WTC11 (cell line): Measurements from ENCODE around the gene FGFRL1. TPM values are rescaled to one million over a fixed set of nuclear protein-coding genes. Genes with fewer than 3 reads are reported as not detected.

Experiments
- ATAC-seq: fragments of 200-7000 bp; cut with Tn5 transposase; 2 replicates; pipeline ENCODE4 v1.10.0; 2021; ENCODE audit warnings: mild to moderate bottlenecking, moderate library complexity
- CTCF ChIA-PET: fragments of 300-600 bp; sonication (Branson Sonifier 250); formaldehyde crosslinking; loops from one replicate; lab custom pipeline; 2021; ENCODE audit warnings: antibody characterized with exemption; lab: Charles Lee
- POLR2A ChIA-PET: fragments of 350-600 bp; sonication (Branson Sonifier 250); formaldehyde crosslinking; loops from one replicate; lab custom pipeline; 2021; ENCODE audit warnings: antibody characterized with exemption; lab: Charles Lee
- DNase-seq: peaks from one replicate; pipeline ENCODE4 v3.0.0; 2021; ENCODE audit warnings: low spot score
- H3K27ac Mint-ChIP-seq: 2 replicates; pipeline ENCODE4 v1.8.0; 2021; ENCODE audit warnings: mixed read lengths
- H3K27me3 Mint-ChIP-seq: 2 replicates; pipeline ENCODE4 v1.8.0; 2021; ENCODE audit warnings: low read depth, mild to moderate bottlenecking, moderate library complexity, mixed read lengths
- H3K36me3 Mint-ChIP-seq: 2 replicates; pipeline ENCODE4 v1.8.0; 2021; ENCODE audit warnings: mixed read lengths
- H3K4me1 Mint-ChIP-seq: 2 replicates; pipeline ENCODE4 v1.8.0; 2022; ENCODE audit warnings: mixed read lengths
- H3K4me3 Mint-ChIP-seq: 2 replicates; pipeline ENCODE4 v1.8.0; 2021; ENCODE audit warnings: mild to moderate bottlenecking, moderate library complexity, mixed read lengths
- H3K9me3 Mint-ChIP-seq: 2 replicates; pipeline ENCODE4 v1.8.0; 2021; ENCODE audit warnings: mixed read lengths
- ATF1 ChIP-seq: sonication (generic); formaldehyde crosslinking; IDR thresholded peaks from 2 replicates; pipeline ENCODE4 v1.8.1; 2023; ENCODE audit warnings: mild to moderate bottlenecking, moderate library complexity, missing genetic modification reagents
- EMX1 ChIP-seq: fragments of 250-450 bp; sonication (Bioruptor Pico); IDR thresholded peaks from 2 replicates; pipeline ENCODE4 v1.8.0; 2021; ENCODE audit warnings: mild to moderate bottlenecking
- ETV6 ChIP-seq: sonication (generic); formaldehyde crosslinking; IDR thresholded peaks from 2 replicates; pipeline ENCODE4 v1.8.1; 2022; ENCODE audit warnings: mild to moderate bottlenecking, missing genetic modification reagents
- FOXJ3 ChIP-seq: sonication (generic); formaldehyde crosslinking; IDR thresholded peaks from 2 replicates; pipeline ENCODE4 v1.9.0; 2021; ENCODE audit warnings: missing genetic modification reagents, mild to moderate bottlenecking, borderline replicate concordance
- FOXK1 ChIP-seq: sonication (generic); formaldehyde crosslinking; IDR thresholded peaks from 2 replicates; pipeline ENCODE4 v1.8.0; 2022; ENCODE audit warnings: mild to moderate bottlenecking, moderate library complexity, missing genetic modification reagents
- GABPB1 ChIP-seq: sonication (generic); formaldehyde crosslinking; IDR thresholded peaks from 2 replicates; pipeline ENCODE4 v1.8.1; 2023; ENCODE audit warnings: mild to moderate bottlenecking, missing genetic modification reagents
- HMGA2 ChIP-seq: fragments of 250-450 bp; sonication (Bioruptor Pico); IDR thresholded peaks from 2 replicates; pipeline ENCODE4 v1.4.0; 2021; ENCODE audit warnings: mild to moderate bottlenecking, moderate library complexity
- NR2C2 ChIP-seq: sonication (generic); formaldehyde crosslinking; IDR thresholded peaks from 2 replicates; pipeline ENCODE4 v1.8.0; 2022; ENCODE audit warnings: mild to moderate bottlenecking, missing genetic modification reagents
- SMAD4 ChIP-seq: sonication (generic); formaldehyde crosslinking; IDR thresholded peaks from 2 replicates; pipeline ENCODE4 v1.8.0; 2022; ENCODE audit warnings: mild to moderate bottlenecking, missing genetic modification reagents
- ZBTB21 ChIP-seq: sonication (generic); formaldehyde crosslinking; IDR thresholded peaks from 2 replicates; pipeline ENCODE4 v1.8.1; 2023; ENCODE audit warnings: mild to moderate bottlenecking, missing genetic modification reagents, borderline replicate concordance
- ZNF138 ChIP-seq: sonication (generic); formaldehyde crosslinking; conservative IDR thresholded peaks from 2 replicates; pipeline ENCODE4 v1.8.1; 2022; ENCODE audit warnings: mild to moderate bottlenecking, moderate library complexity, missing genetic modification reagents
- ZNF416 ChIP-seq: fragments of 250-450 bp; sonication (Bioruptor Pico); IDR thresholded peaks from 2 replicates; pipeline ENCODE4 v1.9.0; 2021; ENCODE audit warnings: mild to moderate bottlenecking, inconsistent platforms
- ZNF671 ChIP-seq: fragments of 250-450 bp; sonication (Bioruptor Pico); IDR thresholded peaks from 2 replicates; pipeline ENCODE4 v1.8.0; 2021; ENCODE audit warnings: mild to moderate bottlenecking
- total RNA-seq: library from RNA; stranded (reverse); gene quantifications from 3 replicates; pipeline ENCODE4 v1.2.3, GENCODE V29; 2021
- TF ChIP-seq, protein P1 (sequence below): sonication (generic); formaldehyde crosslinking; IDR thresholded peaks from 2 replicates; pipeline ENCODE4 v1.8.0; 2022; ENCODE audit warnings: mild to moderate bottlenecking, missing genetic modification reagents
- TF ChIP-seq, protein P2 (sequence below): sonication (generic); formaldehyde crosslinking; IDR thresholded peaks from 2 replicates; pipeline ENCODE4 v1.8.0; 2023; ENCODE audit warnings: mild to moderate bottlenecking, missing genetic modification reagents
- TF ChIP-seq, protein P3 (sequence below): fragments of 250-450 bp; sonication (Bioruptor Pico); IDR thresholded peaks from 2 replicates; pipeline ENCODE4 v1.9.0; 2021; ENCODE audit warnings: mild to moderate bottlenecking
- TF ChIP-seq, protein P4 (sequence below): fragments of 250-450 bp; sonication (Bioruptor Pico); IDR thresholded peaks from 2 replicates; pipeline ENCODE4 v1.9.0; 2021; ENCODE audit warnings: mild to moderate bottlenecking, borderline replicate concordance
- TF ChIP-seq, protein P5 (sequence below): sonication (generic); formaldehyde crosslinking; IDR thresholded peaks from 2 replicates; pipeline ENCODE4 v1.8.0; 2022; ENCODE audit warnings: mild to moderate bottlenecking, missing genetic modification reagents
- TF ChIP-seq, protein P6 (sequence below): sonication (generic); formaldehyde crosslinking; IDR thresholded peaks from 2 replicates; pipeline ENCODE4 v1.8.1; 2022; ENCODE audit warnings: low read depth, missing genetic modification reagents, borderline replicate concordance
- TF ChIP-seq, protein P7 (sequence below): fragments of 200-600 bp; IDR thresholded peaks from 2 replicates; pipeline ENCODE4 v1.8.0; 2022; ENCODE audit warnings: antibody characterized with exemption

Gene FGFRL1
- total RNA-seq, 1 experiment from 2014 or later = 25.9 TPM

DNA sequence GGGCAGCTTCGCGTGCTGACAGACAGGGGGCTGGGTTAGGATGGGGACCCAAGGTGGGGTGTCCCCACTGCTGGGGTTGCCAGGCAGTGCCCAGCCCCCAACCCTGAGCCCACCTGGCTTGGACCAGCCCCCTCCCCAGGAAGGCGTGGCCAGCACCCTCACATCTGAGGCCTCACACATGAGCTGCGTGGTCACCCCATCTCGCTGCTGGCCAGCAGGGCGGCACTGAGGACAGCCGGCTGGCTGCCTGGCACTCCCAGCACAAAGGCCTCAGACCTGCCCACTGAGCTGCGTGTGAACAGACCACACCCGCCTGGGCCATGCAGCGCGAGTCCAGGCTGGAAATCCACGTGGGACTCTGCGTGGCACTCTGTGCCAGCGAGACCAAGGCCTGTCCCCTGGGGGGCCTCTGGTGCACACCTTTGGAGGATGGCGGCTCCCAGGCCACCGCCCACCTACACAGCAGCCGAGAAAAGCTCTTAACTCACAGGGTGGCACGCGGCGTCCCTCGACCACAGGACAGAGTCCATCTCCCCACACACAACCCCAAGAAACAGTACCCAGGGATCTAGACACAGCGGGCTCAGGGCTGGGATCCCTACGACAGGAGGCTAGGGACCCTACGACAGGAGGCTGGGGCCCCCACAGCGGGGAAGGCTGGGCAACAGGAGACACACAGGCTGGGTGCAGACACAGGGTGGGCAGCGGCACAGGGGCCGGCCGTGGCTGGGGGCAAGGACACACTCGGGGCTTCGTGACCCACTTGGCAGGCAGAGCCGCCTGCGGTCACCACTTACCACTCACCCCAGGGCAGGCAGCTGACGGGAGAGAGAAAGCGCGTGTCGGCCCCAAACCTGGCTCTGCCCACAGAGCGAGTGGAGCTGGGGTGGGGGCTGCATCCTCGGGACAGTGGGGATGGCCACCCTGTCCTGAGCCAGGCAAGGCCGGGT, 47.9 kb upstream of the FGFRL1 start:
- CTCF ChIA-PET = interaction anchor here (1.0 to 1.9 kb wide), 4 partner anchors 32 to 392 kb away, joined by 3 to 9 read pairs (median 5); partner anchors contain the start of genes GAK and TMEM175
- peaks cover 8% of the 10 kb centered on the region for H3K27me3 Mint-ChIP-seq
- H3K27ac Mint-ChIP-seq = no peak overlapping the region
- DNase-seq = peak; percentile 9
- H3K9me3 Mint-ChIP-seq = no peaks in the 10 kb centered on the region
- POLR2A ChIA-PET = no interaction called here
- no peaks in the 10 kb centered on the region for H3K36me3 Mint-ChIP-seq
- H3K4me3 Mint-ChIP-seq = no peak overlapping the region
- H3K4me1 Mint-ChIP-seq = no peaks in the 10 kb centered on the region
- no peak for TF ChIP-seq ZNF138 (CRISPR knock-in tag)
- TF ChIP-seq FOXK1 (CRISPR knock-in tag) = no peak
- no peak for TF ChIP-seq ZNF671 (CRISPR knock-in tag)
- TF ChIP-seq, protein P1, sequence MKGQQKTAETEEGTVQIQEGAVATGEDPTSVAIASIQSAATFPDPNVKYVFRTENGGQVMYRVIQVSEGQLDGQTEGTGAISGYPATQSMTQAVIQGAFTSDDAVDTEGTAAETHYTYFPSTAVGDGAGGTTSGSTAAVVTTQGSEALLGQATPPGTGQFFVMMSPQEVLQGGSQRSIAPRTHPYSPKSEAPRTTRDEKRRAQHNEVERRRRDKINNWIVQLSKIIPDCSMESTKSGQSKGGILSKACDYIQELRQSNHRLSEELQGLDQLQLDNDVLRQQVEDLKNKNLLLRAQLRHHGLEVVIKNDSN (CRISPR knock-in tag) = no peak
- TF ChIP-seq, protein P2, sequence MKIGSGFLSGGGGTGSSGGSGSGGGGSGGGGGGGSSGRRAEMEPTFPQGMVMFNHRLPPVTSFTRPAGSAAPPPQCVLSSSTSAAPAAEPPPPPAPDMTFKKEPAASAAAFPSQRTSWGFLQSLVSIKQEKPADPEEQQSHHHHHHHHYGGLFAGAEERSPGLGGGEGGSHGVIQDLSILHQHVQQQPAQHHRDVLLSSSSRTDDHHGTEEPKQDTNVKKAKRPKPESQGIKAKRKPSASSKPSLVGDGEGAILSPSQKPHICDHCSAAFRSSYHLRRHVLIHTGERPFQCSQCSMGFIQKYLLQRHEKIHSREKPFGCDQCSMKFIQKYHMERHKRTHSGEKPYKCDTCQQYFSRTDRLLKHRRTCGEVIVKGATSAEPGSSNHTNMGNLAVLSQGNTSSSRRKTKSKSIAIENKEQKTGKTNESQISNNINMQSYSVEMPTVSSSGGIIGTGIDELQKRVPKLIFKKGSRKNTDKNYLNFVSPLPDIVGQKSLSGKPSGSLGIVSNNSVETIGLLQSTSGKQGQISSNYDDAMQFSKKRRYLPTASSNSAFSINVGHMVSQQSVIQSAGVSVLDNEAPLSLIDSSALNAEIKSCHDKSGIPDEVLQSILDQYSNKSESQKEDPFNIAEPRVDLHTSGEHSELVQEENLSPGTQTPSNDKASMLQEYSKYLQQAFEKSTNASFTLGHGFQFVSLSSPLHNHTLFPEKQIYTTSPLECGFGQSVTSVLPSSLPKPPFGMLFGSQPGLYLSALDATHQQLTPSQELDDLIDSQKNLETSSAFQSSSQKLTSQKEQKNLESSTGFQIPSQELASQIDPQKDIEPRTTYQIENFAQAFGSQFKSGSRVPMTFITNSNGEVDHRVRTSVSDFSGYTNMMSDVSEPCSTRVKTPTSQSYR (CRISPR knock-in tag) = no peak
- no peak for TF ChIP-seq SMAD4 (CRISPR knock-in tag)
- TF ChIP-seq, protein P3, sequence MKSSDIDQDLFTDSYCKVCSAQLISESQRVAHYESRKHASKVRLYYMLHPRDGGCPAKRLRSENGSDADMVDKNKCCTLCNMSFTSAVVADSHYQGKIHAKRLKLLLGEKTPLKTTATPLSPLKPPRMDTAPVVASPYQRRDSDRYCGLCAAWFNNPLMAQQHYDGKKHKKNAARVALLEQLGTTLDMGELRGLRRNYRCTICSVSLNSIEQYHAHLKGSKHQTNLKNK (CRISPR knock-in tag) = no peak
- TF ChIP-seq, protein P4, sequence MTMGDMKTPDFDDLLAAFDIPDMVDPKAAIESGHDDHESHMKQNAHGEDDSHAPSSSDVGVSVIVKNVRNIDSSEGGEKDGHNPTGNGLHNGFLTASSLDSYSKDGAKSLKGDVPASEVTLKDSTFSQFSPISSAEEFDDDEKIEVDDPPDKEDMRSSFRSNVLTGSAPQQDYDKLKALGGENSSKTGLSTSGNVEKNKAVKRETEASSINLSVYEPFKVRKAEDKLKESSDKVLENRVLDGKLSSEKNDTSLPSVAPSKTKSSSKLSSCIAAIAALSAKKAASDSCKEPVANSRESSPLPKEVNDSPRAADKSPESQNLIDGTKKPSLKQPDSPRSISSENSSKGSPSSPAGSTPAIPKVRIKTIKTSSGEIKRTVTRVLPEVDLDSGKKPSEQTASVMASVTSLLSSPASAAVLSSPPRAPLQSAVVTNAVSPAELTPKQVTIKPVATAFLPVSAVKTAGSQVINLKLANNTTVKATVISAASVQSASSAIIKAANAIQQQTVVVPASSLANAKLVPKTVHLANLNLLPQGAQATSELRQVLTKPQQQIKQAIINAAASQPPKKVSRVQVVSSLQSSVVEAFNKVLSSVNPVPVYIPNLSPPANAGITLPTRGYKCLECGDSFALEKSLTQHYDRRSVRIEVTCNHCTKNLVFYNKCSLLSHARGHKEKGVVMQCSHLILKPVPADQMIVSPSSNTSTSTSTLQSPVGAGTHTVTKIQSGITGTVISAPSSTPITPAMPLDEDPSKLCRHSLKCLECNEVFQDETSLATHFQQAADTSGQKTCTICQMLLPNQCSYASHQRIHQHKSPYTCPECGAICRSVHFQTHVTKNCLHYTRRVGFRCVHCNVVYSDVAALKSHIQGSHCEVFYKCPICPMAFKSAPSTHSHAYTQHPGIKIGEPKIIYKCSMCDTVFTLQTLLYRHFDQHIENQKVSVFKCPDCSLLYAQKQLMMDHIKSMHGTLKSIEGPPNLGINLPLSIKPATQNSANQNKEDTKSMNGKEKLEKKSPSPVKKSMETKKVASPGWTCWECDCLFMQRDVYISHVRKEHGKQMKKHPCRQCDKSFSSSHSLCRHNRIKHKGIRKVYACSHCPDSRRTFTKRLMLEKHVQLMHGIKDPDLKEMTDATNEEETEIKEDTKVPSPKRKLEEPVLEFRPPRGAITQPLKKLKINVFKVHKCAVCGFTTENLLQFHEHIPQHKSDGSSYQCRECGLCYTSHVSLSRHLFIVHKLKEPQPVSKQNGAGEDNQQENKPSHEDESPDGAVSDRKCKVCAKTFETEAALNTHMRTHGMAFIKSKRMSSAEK (CRISPR knock-in tag) = no peak
- TF ChIP-seq HMGA2 (CRISPR knock-in tag) = no peak
- no peak for TF ChIP-seq ZBTB21 (CRISPR knock-in tag)
- TF ChIP-seq GABPB1 (CRISPR knock-in tag) = no peak
- TF ChIP-seq, protein P5, sequence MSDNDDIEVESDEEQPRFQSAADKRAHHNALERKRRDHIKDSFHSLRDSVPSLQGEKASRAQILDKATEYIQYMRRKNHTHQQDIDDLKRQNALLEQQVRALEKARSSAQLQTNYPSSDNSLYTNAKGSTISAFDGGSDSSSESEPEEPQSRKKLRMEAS (CRISPR knock-in tag) = no peak
- no peak for TF ChIP-seq ATF1 (CRISPR knock-in tag)
- no peak for TF ChIP-seq ETV6 (CRISPR knock-in tag)
- TF ChIP-seq, all 79 proteins: peak for 0
- no peak for ATAC-seq

DNA sequence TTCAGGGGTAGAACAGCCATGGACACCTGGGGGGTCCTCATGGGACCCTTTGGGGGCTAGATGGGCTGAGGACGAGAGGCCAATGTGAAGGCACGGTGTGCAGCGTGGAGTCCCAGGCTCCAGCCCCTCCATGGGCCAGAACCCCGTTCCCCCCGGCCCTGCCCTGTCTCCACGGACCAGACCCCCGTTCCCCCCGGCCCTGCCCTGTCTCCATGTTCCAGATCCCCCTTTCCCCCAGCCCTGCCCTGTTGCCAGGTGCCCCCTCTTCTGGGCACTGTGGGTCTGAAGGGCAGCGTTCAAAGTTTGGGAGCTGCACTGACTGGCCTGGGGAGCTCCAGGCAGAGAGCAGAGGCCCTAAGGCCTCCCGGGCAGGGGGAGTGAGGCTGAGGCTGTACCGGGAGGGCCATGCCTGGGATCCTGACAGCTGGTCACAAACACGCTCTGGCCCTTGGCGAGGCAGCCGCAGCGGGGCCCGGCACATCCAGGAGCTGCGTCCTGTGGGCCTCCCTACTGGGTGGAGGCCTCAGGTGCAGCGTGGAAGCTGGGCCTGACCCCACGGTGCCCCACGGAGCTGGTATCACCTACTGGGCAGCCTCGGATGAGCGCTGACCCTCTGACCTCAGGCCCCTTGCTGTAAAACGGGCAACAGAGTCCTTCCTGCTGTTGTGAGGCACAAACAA, 46.9 kb upstream of the FGFRL1 start:
- no peaks in the 10 kb centered on the region for H3K9me3 Mint-ChIP-seq
- peaks cover 13% of the 10 kb centered on the region for H3K27me3 Mint-ChIP-seq
- ATAC-seq (no peak), DNase-seq (no peak)
- POLR2A ChIA-PET = no interaction called here
- TF ChIP-seq, protein P6, sequence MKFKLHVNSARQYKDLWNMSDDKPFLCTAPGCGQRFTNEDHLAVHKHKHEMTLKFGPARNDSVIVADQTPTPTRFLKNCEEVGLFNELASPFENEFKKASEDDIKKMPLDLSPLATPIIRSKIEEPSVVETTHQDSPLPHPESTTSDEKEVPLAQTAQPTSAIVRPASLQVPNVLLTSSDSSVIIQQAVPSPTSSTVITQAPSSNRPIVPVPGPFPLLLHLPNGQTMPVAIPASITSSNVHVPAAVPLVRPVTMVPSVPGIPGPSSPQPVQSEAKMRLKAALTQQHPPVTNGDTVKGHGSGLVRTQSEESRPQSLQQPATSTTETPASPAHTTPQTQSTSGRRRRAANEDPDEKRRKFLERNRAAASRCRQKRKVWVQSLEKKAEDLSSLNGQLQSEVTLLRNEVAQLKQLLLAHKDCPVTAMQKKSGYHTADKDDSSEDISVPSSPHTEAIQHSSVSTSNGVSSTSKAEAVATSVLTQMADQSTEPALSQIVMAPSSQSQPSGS (CRISPR knock-in tag) = no peak
- TF ChIP-seq EMX1 (CRISPR knock-in tag) (no peak), NR2C2 (CRISPR knock-in tag) (no peak), ZNF416 (CRISPR knock-in tag) (no peak), FOXJ3 (CRISPR knock-in tag) (no peak)
- TF ChIP-seq, protein P7, sequence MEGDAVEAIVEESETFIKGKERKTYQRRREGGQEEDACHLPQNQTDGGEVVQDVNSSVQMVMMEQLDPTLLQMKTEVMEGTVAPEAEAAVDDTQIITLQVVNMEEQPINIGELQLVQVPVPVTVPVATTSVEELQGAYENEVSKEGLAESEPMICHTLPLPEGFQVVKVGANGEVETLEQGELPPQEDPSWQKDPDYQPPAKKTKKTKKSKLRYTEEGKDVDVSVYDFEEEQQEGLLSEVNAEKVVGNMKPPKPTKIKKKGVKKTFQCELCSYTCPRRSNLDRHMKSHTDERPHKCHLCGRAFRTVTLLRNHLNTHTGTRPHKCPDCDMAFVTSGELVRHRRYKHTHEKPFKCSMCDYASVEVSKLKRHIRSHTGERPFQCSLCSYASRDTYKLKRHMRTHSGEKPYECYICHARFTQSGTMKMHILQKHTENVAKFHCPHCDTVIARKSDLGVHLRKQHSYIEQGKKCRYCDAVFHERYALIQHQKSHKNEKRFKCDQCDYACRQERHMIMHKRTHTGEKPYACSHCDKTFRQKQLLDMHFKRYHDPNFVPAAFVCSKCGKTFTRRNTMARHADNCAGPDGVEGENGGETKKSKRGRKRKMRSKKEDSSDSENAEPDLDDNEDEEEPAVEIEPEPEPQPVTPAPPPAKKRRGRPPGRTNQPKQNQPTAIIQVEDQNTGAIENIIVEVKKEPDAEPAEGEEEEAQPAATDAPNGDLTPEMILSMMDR = no peak
- no peaks in the 10 kb centered on the region for H3K4me1 Mint-ChIP-seq
- H3K4me3 Mint-ChIP-seq = no peak overlapping the region
- H3K27ac Mint-ChIP-seq = no peak overlapping the region
- CTCF ChIA-PET = no interaction called here
- H3K36me3 Mint-ChIP-seq = no peaks in the 10 kb centered on the region
